Activated T-cell treated with anti-CD3 and anti-CD28 coated beads, Interleukin-2, amount 50 U/mL, for 1 hour (primary cell): Measurements from ENCODE around the gene TREML1.
"Not testable (repeated sequence)": the region's sequence is repeated elsewhere in the genome, so short reads cannot be mapped to it uniquely, and the experiment has no call there.

Source experiments
- DNase-seq: peaks from one replicate; pipeline ENCODE4 v3.0.0-alpha.2; 2020

Gene TREML1

GRCh38 chr6:41135062-41135832, 18.9 kb downstream of the TREML1 start:
- DNase-seq: no peak

- DNase-seq: no peak
Measured at GRCh38 chr6:41132254-41132653, 21.9 kb downstream of the TREML1 start.

- DNase-seq: no peak
Measured at GRCh38 chr6:41125282-41125681, 28.9 kb downstream of the TREML1 start.

- no peak for DNase-seq
Measured at GRCh38 chr6:41122918-41123317, 31.2 kb downstream of the TREML1 start.

- no peak for DNase-seq
Measured at GRCh38 chr6:41122373-41122772, 31.8 kb downstream of the TREML1 start.

- no peak for DNase-seq
Measured at GRCh38 chr6:41120058-41120457, 34.1 kb downstream of the TREML1 start.

- no peak for DNase-seq
Measured at GRCh38 chr6:41119508-41119907, 34.6 kb downstream of the TREML1 start.

GRCh38 chr6:41115027-41115426, 39.1 kb downstream of the TREML1 start:
- not testable (repeated sequence) for DNase-seq

GRCh38 chr6:41111017-41111416, 43.1 kb downstream of the TREML1 start:
- DNase-seq: no peak

GRCh38 chr6:41103847-41104246, 50.3 kb downstream of the TREML1 start:
- DNase-seq: no peak

GRCh38 chr6:41100871-41101287, 53.3 kb downstream of the TREML1 start:
- no peak for DNase-seq
